Measurements from ENCODE around the gene MGAT5B.

The MGAT5B gene

DNA sequence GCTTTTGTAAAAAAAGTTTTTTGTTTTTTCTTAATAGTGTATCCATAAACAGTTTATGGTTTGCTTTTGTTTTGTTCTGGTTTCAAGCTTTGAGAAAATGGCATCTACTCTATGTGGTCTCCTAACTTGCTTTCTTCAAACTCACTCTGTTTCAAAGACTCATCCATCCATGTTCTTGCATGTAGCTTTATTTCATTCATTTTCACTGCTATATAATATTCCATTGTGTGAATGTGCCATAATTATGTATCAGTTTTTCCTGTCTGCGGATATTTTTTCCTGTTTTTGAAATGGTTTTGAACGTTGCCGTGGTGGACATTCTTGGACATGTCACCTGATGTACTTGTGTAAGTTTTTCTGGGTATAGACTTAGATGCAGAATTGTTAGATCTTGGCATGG is 39.1 kb downstream of the MGAT5B start:
- no peak for DNase-seq

DNA sequence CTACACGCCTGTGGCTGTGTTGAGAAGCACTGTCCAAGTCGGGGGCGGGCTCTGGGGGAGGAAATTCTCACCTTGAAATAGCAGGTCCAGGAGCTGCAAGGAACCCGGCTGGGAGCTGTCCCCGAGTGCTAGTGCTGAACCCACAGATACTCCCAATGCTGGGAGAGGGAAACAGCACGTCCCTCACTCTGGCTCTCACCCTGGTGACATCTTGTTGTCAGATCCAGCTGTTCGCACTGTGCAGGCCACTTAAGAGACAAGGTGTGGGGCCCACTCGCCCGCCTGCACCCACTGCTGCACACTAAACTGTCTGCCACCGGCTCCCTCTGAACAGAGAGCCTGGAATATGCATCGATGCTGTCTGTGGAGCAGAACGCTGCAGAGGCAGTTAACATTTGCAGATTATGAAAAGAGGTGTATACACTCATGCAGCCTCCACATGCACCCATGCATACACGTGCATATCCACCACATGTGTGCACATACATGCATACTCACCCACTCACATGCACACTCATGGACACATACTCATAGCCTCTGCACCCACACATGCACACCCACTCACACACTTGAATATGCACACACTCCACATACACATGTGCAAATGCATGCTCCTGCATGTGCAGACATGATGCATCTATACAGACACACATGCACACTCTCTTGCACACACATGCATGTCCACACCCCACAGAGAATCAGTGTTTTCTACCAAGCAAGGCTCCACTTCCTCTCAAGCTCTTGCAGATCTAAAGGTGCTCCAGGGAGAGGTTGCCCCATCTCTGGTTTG is 42.0 kb downstream of the MGAT5B start:
- no peak for DNase-seq

DNA sequence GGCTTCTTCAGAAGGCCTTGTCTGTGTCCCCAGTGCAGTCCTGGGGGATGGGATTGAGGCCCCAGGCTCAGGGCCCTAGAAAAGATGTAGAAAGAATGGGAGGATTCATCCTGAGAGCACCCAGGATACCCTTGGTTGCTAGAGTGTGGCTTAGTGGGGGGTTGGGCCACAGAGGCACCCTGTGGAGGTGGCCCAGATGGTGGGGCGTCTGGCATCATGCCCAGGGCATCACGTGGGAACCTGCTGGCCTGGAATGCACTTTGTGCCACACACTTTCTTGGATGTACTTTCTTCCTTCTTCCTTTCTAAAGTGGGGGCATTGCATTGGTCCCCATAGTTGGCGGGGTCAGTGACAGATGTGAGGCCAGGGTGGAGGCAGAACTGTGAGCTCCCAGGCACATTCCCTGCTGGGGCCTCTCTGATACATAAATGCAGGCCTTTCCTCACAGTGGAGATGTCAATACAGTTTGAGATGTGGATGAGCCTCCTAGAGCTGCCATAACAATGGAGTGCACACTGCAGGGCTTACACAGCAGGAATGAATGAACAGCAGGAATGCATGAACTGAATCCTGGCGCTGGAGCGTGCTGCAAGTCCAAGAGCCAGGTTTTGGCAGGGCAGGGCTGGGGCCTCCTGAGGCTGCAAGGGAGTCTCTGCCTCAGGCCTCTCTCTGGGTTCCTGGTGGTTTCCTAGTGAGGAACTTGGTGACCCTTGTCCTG is 43.3 kb downstream of the MGAT5B start:
- no peak for DNase-seq

DNA sequence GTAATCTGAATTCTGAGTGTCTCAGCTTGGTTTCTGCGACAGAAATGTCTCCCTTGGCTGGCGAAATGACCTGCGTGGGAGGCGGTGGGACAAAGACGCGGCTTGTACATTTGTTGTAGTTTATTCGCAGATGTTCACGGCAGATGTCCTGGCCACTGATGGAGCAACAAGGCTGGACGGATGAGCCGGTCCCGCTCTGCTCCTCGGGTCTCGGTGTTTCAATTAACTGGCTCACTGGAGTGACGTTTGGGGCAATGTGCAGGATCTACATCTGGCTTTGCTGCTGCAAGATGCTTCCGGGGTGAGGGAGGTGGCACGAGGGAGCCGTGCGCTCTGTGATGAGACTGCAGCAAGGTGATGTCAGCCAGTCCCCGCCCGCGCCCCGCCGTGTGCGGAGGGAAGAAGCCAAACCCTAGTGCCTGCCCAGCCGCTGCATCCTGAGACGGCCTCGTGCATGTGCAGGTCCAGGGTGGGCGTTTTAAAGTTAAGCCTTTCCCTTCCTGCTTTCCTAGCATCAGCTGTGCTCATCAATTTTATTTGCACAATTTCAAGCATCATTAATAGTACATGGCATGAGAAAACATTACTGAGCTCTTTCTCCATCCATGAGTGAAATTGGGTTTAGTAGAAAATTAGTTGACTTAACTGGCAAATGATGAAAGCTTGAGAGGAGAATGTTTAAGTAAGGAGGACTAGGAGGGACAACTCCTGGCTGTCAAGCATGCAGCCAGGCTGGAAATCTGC is 44.4 kb downstream of the MGAT5B start:
- DNase-seq = no peak

DNA sequence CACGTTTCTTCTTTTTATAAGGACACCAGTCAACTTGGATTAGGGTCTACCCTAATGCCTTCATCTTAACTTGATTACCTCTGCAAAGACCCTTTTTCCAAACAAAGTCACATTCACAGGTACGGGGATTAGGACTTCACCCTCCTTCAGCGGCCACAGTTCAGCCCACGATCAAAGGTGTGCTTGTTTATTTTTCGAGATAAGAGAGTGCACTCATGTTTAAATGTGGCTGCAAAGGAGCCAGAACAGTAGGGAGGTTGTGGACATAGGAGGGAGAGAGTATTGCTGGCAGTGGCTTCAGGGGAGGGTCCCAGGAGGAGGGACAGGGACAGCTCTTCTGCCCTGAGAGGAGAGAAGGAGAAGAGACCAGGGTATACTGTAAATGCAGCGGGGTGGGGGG is 46.7 kb downstream of the MGAT5B start:
- DNase-seq = no peak

DNA sequence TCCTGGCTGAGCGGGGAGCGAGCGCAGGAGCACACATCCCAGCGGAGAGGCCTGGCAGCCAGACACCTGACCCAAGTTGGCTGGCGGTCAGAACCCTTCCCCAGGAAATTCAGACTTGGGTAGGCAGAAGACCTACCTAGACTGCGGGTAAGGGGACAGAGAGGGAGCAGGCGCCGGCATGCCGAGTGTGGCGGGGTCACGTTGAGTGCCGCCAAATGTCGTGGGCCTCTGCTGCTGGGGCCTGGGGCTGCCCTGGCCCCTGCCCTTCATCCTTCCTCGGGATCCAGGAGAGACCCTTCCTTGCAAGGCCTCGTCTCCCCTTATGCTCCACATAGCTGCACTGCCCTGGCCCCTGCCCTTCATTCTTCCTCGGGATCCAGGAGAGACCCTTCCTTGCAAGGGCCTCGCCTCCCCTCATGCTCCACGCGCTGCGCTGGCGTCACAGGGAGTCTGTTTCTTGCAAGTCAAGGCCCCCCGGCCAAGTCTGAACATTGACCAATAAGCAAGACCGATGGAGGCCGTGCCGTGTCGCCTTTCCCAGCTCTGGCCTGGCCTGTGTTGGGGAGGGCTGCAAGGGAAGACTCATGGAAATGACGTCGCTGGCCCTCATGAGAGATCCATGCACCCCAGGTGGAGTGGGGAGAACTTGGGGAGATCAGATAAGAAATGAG is 47.8 kb downstream of the MGAT5B start:
- DNase-seq = no peak

DNA sequence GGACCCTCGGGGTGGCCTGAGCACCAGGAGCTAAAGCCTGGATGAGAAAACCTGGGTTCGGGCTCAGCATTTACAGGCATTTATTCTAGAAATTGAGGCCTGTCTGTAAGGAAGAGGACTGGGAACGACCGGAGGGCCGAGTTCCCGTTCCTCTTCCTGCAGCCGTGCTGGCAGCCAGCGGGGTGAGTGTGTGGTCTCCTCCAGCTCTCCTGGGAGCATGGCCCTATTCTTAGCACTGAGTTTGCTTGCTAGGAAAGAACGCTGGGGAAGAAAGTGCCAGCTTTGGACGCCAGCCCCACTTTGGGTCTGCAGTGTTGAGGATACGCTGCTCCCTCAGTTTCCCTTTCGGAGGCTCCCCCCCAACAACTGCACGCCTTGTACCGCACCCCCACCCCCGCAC is 49.6 kb downstream of the MGAT5B start:
- no peak for DNase-seq

DNA sequence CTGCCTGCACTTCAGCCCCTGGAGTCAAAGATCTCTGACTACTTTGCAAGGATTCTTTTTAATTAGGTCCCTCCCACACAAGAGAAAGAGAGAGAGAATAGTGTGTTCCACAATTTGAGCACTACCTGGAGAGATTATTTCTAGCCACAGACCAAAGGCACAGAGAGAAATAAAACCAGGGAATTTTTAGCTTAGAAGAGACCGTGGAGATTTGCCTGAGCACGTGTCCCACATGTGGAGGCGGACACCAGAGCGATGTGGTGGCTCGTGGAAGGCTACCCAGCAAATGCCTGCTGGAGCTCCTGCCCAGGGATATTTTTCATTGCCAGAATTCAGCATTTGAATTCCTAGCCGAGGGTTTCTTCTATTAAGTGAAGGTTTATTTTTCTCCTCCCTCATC is 50.6 kb downstream of the MGAT5B start:
- no peak for DNase-seq

DNA sequence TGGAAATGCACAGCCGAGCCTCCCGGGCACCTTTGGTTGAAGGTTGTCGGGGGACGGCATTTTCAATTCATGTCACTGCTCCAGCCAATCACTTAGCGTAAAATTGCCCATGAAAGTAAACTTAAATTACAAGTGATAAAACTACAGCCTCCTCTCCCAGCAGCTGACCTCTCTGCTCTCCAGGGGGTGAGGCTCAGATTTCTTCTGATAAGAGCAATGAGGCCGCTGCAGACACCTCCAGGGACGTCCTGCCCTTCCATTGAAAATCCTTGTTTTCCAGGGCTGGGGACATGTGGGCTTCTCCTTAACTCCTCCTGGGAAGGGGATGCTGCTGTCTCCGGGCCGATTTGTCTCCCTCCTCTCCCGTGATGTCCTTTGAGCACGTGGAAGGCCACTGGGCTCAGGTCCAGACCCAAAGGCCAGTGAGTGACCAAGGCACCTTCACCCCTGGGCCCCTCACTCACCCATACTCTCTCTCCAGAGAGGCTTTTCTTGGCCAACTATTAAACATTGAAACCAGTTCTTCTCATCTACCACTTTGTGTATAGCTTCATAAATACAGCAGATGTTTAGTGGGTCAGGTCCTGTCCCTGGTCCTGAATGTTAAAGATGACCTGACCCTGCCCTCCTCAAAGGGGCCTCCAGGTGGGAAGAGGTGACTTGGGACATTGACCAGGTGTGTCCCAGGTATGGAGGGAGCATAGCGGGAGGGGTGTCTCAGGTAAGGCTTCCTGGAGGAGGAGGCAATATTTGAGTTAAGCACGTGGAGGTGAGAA is 52.3 kb downstream of the MGAT5B start:
- DNase-seq = no peak

DNA sequence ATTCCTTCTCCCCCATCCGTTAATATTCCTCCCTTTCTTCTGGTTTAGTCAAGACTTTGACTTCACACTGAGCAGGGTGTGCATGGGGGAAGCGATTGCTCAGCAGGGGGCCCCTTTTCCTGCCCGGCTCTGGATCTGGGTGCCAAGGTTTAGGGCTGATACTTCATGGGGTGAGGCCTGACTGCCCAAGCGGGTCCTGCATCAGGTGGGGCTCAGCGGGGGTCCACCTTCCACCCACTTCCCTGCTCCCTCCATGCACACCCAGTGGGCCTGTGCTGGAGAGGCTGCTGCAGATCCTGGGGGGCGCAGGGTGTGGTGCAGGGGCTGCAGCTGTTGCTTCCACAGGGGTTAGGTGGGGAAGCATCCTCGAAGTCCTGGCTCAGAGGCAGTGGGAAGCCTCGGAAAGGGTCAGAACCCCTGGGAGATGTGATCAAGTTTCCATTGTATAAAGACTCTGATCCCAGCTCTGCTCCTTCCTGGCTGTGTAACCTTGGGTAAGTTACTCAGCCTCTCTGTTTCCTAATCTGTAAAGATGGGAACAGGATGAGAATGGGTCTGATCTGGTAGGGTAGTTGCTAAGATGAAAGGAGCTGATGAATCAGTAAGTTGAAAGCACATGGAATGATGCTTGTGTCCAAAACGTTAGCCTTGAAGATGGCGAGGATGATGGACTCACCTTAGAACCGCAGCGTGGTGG is 53.3 kb downstream of the MGAT5B start:
- no peak for DNase-seq

DNA sequence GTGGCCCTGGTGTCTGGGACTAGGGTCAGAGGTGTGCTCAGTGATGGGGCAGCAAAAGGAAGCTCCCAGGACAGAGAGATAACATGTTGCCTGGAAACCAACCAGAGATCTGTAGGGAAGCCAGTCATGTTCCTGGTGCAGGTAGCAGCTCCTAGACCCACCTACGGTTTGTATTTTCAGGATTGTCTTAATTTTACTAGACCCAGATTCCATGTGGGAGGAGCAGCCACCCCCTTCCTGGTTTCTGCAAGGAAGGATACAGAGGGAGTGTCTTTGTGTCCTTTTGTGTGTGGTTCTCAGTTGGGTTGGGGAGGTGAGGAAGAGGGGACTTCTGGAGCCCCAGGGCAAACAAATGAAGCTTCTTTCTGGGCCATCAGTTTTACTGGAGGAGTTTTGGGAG is 53.9 kb downstream of the MGAT5B start:
- DNase-seq = no peak

DNA sequence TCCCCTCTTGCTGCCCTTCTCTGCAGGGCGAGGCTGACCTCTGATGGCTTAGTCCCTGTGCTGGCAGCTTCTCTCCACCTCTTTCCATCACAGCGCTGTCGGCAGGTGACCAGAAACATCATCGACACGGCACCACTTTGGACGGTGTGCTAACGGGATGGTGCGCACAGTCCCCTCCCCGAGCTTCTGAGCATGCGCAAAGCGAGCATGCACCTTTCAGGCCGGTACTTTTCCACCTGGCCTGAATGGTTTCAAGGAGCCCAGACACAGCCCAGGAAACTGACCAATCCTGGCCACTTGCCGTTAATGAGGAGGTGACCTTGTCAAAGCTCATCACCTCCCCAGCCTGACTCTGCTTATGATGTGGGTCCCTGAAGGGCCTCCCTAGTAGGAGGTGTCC is 54.8 kb downstream of the MGAT5B start:
- DNase-seq = no peak

DNA sequence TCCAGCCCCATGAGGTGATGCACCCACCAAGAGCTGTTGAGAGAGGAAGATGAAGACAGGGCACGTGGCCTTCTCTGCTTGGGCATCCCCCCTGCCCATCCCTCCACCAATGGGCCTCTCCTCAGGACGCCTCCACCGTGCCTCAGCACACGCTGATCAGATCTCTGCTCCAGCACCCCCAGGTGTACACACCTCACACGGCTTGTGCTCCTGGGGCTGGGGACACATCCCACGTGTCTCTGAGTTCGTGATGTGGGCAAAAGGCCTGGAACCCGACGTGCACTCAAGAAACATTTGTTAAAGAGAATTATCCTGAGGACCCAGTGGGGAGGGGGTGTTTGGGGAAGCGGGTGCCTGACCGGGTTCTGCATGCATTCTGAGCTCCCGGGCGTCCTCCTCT is 55.3 kb downstream of the MGAT5B start:
- no peak for DNase-seq

DNA sequence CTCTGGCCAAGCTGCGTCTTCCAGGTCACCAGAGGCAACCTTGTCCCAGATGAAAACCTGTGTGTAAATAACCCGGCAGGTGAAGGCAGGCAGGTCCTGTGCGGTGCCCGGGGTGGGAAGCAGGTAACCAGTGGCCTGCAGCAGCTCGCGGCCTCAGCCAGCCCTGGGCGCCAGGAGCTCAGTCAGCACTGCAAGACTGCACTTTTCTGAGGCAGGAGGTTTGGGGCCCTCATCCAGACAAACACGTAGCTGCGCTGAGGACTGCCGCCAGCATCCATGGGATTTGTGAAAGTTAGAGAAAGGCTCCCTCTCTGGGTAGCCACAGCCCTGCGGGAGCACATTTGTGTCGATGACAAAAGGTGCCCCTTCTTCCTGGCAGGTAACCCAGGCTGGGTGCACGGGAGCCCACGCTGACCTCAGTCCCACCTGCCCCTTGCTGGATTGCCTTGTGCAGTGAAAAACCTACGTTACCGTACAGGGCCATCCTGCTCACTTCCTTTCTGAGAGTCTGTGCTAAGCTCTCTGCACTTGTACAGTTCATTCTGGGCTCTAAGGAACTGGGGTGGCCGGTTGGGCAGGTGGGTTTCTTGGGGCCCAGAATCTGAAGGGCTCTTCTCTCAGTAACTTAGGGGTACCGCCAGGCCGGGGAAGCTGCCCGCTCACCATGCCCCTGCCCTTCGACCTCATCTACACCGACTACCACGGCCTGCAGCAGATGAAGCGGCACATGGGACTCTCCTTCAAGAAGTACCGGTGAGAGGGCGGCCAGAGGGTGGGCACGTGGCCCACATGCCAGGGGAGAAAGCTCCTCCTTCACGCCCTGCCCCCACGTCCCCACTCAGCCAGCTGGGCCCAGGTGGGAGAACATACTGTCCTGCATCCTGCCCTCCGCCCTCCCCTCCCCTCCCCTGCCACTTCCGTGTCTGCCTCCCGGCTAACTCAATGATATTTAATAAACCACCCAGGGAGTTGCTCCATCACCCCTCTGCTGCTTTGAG is 56.4 kb downstream of the MGAT5B start:
- no peak for DNase-seq

DNA sequence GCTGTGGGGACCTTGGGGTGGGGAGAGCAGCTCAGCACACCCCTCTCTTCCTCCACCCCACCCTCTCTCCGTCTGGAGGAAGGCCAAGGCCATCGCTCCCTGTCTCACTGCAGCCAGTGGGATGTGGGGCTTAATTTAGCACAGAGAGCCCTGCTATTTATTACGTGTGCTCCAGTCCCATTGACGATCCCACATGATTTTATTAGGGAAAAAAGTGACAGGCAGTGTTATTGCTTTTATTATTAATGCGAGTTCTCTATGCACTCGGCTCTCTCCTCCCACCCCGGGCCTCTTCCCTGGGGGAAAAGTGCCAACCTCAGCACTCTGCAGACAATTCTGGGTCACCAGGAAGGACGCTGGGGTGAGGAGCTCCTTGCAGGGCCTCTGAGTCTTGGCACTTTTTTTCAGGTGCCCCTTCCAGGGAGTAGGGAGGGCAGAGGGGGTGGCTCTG is 57.3 kb downstream of the MGAT5B start:
- no peak for DNase-seq

DNA sequence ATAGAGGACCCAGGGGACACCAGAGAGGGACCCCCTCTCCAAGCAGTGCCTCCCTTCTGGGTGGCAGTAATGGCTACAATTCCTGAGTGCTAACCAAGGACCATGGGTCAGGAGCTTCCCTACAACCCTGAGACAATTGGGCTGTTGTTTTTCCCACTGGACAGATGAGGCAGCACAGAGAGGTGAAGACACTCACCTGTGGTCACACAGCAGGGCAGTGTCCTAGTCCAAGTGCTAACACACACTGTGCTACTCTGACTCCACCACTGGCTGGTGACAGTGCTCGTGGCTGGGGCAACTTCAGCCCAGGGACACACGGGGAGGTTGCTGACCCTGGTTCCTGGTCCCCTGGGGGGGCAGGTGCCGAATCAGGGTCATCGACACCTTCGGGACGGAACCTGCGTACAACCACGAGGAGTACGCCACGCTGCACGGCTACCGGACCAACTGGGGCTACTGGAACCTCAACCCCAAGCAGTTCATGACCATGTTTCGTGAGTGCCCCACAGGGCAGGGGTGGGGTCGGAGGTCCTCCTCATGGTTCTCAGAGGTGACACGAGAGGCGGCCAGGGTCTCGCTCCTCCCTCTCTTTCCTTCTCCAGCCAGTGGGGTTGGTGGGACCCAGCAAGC is 58.1 kb downstream of the MGAT5B start:
- DNase-seq = no peak

DNA sequence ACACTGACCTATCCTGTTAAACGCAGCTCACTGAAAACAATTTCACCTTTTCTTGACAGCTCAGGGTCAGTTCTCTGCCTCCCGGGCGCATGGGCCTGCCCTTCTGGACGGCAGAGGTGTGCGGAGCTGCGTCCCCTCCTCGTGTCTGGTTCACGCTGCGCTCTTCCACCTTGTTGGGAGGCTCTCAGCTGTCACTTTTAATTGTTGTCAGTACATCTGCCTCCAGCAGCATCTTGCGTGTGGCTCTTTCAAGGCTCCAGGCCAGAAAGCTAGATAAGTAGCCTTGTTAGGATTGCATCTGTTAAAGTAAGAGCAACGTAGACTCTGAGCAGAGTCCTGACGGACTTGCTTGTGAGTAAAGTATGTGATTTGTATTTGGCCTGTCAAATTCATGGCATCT is 59.4 kb downstream of the MGAT5B start:
- DNase-seq = no peak

DNA sequence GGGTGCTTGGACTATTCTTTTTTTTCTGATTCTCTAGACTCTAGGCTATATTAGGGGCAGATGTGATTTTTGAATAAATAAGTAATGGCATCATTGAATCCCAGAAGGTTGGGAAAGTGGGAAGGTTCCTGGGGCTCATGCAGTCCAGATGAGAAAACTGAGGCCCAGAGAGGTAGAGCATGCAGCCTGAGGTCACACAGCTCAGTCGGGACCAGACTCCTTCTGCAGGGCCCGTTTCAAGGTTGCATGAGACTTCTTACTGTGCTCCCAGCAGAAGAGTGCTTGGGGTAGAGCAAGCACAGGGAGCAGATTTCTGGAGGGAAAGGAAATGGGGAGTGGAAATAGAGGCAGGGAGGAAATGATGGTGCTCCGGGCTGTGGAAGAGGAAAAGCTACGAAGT is 59.8 kb downstream of the MGAT5B start:
- no peak for DNase-seq

DNA sequence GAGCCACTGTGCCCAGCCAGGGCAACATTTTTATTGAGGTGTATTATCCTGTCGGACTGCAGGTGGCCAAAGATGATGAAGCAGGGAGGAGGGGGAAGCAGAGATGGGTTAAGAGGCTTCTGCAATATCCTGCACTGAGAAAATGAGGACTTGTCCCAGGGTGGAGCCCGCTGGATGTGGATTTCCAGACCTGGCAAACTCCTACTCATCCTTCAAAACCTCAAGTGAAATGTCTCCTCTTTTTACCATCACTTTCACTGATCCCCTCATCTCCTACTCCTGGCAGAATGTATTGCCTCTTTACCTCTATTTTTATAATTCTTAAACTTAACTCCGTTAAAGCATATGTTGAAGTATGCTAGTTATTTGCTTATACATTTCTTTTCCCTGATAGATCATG is 60.9 kb downstream of the MGAT5B start:
- DNase-seq = no peak

DNA sequence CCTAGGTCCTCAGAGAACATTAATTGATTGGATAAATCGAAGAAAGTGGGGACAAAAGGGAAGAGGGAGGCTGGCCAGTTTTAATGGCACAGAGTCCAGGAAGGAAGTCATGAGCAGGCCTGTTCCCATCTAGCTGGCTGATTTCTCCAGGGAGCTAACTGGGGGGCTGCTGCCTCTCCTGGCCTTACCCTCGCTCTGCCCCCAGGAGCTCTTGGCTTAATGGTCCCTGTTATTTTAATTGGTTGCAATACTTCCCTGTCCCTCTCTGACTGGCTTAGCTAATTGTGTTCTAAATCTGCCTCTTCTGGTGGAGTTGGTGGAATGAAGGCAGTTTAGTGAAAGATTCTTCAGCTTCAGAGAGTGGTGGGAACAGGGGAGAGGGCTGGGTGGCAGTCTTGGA is 61.4 kb downstream of the MGAT5B start:
- DNase-seq = no peak
